PFSK-1 (cell line): ENCODE results near the gene B3GALT6.

Source experiments
- FOXP2 ChIP-seq: optimal IDR thresholded peaks from 2 replicates; pipeline ENCODE3; 2011; ENCODE audit warnings: borderline replicate concordance, control low read depth, inconsistent platforms; ENCODE audit not compliant: insufficient read depth; ENCODE audit errors: extremely low read length, extremely low read depth
- POLR2AphosphoS5 ChIP-seq: IDR thresholded peaks from 2 replicates; pipeline ENCODE4 v1.6.1; 2012; ENCODE audit warnings: low read depth, mild to moderate bottlenecking, control low read depth, low read length, moderate library complexity
- REST ChIP-seq, 2 experiments: IDR thresholded peaks; 2 replicates each; pipeline versions ENCODE4 v1.6.1 to v1.8.0; 2011 to 2012; ENCODE audit warnings: low read depth in 2 of 2, low read length in 2 of 2, control low read depth in 1 of 2, inconsistent platforms in 1 of 2, mild to moderate bottlenecking in 1 of 2, moderate library complexity in 1 of 2; ENCODE audit not compliant: insufficient read depth in 1 of 2
- SIN3A ChIP-seq: IDR thresholded peaks from 2 replicates; pipeline ENCODE4 v1.6.1; 2012; ENCODE audit warnings: mild to moderate bottlenecking, low read length, moderate library complexity, borderline replicate concordance; ENCODE audit not compliant: insufficient read depth
- TAF1 ChIP-seq: IDR thresholded peaks from 2 replicates; pipeline ENCODE4 v1.6.1; 2012; ENCODE audit warnings: low read length, control low read depth, borderline replicate concordance; ENCODE audit not compliant: insufficient read depth

Gene B3GALT6

GRCh38 chr1:1255611-1256010 is 23.6 kb downstream of the B3GALT6 start:
- TF ChIP-seq POLR2AphosphoS5 (no peak), TAF1 (no peak)

- TF ChIP-seq REST (IDR thresholded peaks at IDR 0.05; ENCODE audit: insufficient read depth in 1 of 2, low read depth in 2 of 2, low read length in 2 of 2) (no peak), POLR2AphosphoS5 (no peak), TAF1 (no peak), FOXP2 (no peak), SIN3A (no peak)
Observed at GRCh38 chr1:1256956-1257871, 25.2 kb downstream of the B3GALT6 start.

DNA sequence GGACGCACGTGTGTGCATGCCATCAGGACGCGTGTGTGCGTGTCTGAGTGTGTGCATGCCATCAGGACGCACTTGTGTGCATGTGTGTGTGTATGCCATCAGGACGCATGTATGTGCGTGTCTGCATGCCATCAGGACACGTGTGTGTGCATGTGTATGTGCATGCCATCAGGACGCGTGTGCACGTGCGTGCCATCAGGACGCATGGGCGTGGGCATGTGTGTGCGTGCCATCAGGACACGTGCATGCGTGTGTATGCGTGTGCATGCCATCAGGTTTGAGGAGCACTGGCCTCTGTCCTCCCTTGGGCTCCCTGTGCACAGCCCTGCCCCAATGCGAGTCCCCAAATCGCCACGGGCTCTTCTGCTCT is 27.1 kb downstream of the B3GALT6 start:
- no peak for TF ChIP-seq SIN3A
- no peak for TF ChIP-seq POLR2AphosphoS5
- no peak for TF ChIP-seq TAF1
- no peak for TF ChIP-seq REST (IDR thresholded peaks at IDR 0.05; ENCODE audit: insufficient read depth in 1 of 2, low read depth in 2 of 2, low read length in 2 of 2)
- TF ChIP-seq FOXP2: no peak

GRCh38 chr1:1259540-1259939 is 27.5 kb downstream of the B3GALT6 start:
- TF ChIP-seq FOXP2: no peak
- TF ChIP-seq SIN3A: no peak
- TF ChIP-seq POLR2AphosphoS5: no peak
- TF ChIP-seq REST (IDR thresholded peaks at IDR 0.05; ENCODE audit: insufficient read depth in 1 of 2, low read depth in 2 of 2, low read length in 2 of 2): no peak
- TF ChIP-seq TAF1: no peak

DNA sequence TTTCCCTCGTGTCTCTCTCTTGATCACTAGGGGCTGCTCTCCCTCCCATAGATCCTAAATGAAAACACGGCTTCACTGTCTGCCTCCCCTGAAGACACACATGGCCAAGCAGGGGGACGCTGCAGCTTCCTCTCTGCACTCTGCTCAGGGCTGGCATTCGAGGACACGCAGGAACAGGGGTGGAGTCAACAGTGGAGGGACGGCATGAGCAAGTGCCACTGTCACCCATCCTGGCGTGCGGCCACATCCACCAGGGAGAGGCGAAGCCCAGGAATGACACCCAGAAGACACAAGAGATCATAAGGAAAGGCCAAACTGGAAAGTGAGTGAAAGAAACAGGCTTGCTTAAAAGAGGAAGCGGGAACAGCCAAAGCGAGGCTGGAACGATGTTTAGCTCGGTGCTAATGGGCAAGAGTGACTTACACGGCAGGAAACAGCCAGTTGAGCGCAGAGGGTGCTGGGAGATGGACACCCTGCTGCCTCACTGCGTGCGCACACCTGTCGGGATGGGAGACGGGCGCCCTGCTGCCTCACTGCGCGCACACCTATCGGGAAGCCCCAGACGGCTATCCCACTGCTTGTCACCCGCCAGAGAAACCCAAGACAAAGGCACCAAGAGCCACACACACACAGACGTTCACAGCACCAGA is 28.0 kb downstream of the B3GALT6 start:
- no peak for TF ChIP-seq FOXP2
- no peak; the same call in 1 of the 2 replicates for TF ChIP-seq POLR2AphosphoS5
- TF ChIP-seq REST (IDR thresholded peaks at IDR 0.05; ENCODE audit: insufficient read depth in 1 of 2, low read depth in 2 of 2, low read length in 2 of 2): no peak
- TF ChIP-seq TAF1: no peak
- TF ChIP-seq SIN3A: no peak
